ELF-1 (cell line): ENCODE measurements around the gene RACK1.
"Not testable (repeated sequence)": the region's sequence is repeated elsewhere in the genome, so short reads cannot be mapped to it uniquely, and the experiment has no call there.

Experiments
- DNase-seq: peaks from one replicate; pipeline ENCODE4 v3.0.0-alpha.2; 2016; ENCODE audit warnings: low read depth, low spot score

Gene RACK1

DNA sequence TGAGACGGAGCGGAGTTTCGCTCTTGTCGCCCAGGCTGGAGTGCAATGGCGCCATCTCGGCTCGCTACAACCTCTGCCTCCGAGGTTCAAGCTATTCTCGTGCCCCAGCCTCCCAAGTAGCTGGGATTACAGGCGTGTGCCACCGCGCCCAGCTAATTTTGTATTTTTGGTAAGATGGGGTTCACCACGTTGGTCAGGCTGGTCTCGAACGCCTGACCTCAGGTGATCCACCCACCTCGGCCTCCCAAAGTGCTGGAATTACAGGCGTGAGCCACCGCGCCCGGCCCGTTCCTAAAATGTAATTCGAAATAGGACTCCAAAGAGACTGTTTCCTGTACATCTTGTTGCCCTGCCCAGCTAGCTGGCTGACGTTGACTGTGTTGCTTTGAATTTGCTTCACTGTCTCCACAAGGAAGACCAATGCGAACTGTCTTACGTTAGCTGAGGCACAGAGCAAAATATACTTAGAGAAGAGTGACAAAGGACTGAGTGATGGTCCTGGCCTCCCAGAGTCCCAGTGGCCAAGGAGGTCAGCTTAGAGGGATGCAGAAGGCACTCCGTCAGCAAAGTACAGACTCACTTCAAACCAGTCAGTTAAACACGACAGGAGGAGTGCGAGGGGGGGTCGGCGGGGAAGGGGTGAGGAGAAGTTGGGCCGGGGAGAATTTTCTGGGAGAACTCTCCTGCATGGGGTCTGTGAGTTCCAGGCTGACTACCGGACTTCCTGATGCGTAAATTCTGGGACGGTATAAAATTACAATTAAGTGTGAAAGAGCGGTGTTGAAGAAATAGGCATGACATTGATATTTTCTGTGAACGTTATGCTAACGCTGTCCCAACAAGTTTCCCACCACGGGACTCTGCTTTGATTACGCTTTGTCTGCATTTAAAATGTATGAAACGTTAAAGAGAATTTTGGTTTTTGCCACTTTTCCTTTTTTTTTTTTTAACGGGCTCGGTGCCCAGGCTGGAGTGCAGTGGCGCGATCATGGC is 27.4 kb downstream of the RACK1 start:
- peak; percentile 58 for DNase-seq

DNA sequence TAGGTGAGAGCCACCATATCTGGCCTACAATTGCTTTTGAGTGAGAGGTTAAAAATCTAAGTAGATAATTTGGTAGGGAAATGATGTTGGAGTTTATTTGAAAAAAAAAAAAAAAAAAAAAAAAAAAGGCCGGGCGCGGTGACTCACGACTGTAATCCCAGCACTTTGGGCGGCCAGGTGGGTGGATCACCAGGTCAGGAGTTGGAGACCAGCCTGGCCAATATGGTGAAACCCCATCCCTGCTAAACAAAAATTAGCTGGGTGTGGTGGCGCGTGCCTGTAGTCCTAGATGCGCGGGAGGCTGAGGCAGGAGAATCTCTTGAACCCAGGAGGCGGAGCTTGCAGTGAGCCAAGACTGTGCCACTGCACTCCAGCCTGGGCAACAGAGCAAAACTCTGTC is 29.5 kb downstream of the RACK1 start:
- not testable (repeated sequence) for DNase-seq

DNA sequence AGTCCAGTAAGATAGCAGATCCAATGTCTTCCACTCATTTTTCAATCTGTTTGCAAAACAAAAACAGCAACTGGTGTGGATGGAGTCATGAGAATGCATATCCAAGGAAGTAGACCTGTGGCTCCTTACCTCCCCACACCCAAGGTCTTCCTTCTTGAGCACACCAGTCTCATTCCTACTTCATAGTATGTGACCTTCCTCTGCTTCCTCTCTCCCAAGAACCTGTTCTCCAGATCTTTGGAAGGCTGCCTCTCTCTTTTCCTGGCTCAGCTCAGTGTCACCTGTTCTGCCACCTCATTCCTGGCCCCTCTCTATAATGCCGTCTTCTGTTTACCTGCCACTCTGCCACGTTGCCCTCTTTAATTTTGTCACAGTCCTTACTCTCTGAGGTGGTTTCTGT is 30.8 kb downstream of the RACK1 start:
- no peak for DNase-seq

DNA sequence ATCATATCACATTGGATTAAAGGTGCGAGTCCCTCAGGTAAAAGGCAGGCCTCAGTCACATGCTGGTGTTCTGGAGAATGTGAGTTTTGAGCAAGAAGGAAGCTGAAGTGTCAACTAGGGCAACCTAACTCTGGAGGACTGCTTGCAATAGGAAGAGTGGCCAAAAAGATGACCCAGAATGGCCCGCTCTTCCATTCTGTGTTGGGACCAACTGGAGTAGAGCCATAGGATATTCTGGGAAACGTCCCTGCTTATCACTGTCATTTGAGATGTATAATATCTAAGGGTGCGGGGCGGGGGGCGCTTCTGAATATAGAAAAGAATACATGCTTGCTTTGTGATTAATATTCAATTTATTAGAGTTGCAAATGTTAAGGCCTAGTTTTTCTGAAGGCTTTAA is 31.6 kb downstream of the RACK1 start:
- no peak for DNase-seq

DNA sequence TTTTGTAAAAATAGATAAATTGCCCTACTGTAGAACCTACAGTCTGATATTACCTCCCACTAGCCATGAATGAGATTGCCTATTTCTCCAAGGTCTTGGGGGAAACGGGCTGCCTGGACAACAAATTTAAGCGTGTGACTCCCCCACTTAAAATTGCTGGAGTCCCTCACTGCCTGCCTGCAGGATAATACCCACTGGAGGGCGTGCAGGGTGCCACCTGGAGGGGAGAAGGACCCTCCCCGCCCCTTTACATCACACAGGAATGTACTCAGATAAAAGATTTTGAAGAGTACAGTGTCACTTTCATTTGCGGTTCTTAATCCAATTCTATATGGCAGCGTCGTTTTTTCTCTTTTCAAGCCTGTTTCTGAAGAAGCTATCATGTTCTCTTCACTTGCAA is 32.5 kb downstream of the RACK1 start:
- no peak for DNase-seq

DNA sequence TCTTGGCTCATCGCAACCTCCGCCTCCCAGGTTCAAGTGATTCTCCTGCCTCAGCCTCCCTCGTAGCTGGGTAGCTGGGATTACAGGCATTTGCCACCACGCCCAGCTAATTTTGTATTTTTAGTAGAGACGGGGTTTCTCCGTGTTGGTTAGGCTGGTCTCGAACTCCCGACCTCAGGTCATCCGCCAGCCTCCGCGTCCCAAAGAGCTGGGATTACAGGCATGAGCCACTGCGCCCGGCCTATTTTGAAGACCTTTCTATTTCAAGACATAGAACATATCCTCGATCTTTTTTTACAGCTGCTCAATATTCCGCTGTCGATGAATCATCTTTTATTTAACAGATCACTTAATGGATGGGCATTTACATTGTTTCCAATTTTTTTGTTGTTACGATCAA is 33.0 kb downstream of the RACK1 start:
- peak; percentile 31 for DNase-seq

DNA sequence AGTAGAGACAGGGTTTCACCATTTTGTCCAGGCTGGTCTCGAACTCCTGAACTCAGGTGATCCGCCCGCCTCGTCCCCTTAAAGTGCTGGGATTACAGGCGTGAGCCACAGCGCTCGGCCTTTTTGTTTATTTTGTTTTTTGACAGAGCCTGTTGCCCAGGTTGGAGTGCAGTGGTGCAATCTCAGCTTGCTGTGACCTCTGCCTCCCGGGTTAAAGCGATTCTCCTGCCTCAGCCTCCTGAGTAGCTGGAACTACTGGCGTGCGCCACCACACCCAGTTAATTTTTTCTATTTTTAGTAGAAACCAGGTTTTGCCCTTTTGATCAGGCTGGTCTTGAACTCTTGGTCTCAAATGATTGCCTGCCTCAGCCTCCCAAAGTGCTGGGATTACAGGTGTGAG is 33.6 kb downstream of the RACK1 start:
- not testable (repeated sequence) for DNase-seq

DNA sequence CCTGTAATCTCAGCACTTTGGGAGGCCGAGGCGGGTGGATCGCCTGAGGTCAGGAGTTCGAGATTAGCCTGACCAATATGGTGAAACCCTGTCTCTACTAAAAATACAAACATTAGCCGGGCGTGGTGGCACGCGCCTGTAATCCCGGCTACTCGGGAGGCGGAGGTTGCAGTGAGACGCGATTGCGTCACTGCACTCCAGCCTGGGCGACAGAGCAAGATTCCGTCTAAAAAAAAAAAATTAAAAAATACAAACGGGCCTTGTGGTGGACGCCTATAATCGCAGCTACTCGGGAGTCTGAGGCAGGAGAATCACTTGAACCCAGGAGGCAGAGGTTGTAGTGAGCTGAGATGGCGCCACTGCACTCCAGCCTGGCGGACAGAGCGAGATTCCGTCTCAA is 34.7 kb downstream of the RACK1 start:
- DNase-seq: not testable (repeated sequence)

DNA sequence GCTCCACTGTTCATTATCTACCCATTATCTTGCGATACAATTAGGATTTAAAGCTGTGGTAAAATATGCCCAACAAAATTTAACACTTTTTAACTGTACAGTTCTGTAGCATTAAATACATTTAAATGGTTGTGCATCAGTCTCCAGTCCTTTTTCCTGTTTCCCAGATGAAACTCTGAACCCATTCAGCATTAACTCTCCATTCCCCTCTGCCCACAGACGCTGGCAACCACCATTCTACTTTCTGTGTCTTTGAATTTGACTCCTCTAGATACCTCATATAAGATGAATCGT is 35.8 kb downstream of the RACK1 start:
- DNase-seq: no peak

DNA sequence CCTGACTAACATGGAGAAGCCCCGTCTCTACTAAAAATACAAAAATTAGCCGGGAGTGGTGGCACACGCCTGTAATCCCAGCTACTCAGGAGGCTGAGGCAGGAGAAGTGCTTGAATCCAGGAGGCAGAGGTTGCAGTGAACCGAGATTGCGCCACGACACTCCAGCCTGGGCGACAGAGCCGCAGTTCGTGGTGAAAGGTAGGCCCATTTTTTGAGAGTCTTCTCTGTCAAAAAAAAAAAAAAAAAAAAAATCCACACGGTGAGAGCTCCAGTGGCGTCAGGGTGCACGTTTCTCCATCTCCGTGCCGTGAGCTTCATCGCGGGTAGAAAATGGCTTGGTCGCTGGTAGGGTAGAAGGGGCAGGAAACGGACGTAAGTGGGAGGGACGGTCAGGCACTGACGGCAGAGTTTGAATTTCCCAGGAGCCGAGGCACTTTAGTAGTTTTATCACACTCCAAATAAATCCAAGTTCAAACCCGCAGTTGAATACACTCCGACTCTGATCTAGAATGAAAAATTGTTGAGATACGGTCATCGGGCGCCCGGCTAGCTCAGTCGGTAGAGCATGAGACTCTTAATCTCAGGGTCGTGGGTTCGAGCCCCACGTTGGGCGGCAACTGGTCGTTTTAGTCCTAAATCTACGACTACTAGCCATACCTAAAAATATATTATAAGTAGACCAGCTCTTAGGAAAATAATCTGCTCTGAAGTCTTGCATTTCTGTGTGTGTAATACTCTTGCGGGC is 36.3 kb downstream of the RACK1 start:
- peak; percentile 93 for DNase-seq

DNA sequence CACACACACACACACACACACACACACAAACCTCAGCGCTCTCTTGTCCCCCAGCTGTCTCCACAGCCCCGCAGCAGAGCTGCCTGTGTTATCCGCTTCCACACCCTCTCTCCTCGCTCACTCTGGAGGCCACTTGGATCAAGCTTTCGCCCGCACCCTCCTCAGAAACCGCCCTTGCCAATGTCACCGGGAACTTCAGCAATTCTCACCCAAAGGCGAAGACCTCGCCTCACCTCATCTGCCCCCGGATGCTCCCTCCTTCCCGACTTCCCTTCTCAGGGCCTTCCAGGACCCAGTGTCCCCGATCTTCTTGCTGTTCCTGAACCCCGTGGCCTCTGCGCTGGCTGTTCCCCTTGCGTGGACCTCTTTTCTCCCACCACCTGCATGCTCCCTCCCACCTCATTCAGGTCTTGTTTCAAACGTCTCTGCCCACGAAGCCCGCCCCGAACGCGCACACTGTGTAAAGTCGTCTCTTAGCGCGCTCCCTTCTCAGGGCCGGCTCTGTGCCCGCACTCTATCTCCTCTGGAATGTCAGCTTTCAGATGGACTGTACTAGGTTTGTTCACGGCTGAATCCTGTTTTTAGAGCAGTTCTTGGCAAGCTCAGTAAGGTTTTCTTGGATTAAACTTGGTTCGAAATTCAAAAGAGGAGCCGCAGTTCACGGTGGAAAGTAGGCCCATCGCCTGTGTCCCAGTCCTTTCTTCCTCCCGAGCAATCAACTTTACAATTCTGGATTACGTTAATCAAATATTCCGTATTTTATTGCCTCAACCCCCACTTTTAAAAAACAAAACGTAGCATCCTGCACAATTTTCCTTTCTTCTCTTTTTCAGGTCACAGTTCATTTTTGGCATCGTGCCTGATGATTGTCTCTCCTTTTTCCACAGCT is 37.7 kb downstream of the RACK1 start:
- DNase-seq: peak; percentile 36

DNA sequence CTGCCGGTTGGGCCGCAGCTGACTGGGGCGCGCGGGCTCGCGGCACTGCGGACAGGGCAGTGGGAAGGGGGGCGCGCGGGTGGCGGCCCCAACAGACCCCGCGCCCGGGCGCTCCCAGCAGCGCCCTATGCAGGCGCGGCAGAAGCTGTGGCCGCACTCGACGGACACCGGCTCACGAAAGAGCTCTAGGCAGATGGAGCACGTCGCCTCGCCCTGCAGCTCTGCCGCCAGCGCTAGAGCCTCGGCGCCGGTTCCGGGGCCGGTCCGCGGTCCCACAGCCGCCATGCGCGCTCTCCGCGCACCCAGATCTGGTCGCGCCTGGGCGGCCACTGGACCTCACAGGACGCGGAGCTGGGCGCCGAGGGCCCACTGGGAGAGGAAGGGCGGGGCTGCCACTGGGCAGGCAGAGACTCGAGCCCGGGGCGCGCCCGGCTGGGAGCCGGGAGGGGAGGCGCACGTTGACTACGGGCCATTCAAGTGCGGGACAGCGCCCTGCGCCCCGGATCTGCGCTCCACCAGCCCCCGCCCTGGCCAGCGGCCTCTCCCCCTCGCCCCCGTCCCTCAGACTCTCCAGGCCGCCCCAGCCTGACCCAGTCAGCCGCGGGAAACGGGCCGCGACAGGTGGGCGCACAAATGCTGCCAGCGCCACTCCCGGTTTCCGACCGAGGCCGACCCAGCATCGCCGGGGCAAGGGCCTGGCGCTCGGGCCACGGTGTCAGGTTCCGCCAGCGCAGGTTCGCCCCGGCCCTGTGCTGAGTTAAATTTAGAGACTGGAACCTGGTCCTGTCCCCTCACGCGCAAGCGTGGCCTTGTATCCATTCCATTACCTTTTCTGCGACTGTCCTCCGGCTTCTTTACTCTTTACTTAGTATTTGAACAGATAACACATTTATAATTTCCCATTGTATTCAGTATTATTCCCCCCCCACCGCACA is 38.6 kb downstream of the RACK1 start, which contains the start of gene TRIM7:
TSS of gene TRIM7 (minus strand) at position 371 of the 935 bp plus-strand sequence. CDS start at position 285, 86 bp downstream.
- peak; percentile 43 for DNase-seq

DNA sequence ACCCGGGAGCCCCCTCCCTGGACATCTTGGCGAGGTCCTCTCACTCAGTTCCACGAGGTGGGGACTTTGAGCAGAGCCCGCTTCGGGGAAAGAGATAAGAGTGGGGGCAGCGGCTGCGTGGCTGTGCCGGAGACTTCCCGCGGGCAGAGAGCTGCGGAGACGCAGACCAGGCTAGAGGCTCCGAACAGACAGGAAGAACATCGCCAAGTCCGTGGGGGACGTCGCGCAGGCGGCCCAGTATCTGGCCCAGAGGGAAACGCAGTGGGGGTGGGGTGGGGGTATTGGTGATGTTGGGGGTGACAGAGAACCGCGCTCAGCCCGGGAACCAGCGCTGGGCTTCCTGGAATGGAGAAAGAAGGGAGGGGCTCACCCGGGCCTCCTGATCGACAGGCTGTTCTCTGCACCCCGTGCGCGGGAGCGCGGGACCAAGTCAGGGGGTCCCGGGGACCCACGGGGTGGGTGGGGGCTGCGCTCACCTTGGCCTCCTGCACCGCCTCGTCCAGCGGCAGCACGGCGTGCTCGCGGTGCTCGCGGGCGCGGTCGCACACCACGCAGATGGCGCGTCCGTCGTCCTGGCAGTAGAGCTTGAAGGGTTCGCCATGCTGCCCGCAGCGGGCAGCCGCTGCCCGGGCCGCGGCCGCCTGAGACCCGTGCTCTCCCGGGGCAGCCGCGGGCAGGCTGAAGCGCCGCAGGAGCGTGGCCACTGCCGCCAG is 39.4 kb downstream of the RACK1 start:
- DNase-seq: no peak

DNA sequence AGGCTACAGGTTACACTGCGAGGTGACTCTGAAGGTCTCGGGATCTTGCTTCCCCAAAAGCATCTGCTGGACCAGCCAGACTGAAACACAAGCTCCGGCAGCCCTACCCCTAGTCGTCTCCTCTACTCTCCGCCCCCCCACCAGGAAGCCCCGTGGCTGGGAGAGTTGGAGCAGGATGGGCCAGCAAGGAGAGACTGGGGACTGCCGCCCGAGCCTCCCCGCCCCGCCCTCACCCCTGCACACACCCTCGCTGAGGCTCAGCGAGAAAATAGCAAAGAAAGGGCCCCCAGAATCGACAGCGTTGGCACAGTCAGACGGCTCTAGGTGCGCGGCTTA is 40.0 kb downstream of the RACK1 start:
- DNase-seq: peak; percentile 29

DNA sequence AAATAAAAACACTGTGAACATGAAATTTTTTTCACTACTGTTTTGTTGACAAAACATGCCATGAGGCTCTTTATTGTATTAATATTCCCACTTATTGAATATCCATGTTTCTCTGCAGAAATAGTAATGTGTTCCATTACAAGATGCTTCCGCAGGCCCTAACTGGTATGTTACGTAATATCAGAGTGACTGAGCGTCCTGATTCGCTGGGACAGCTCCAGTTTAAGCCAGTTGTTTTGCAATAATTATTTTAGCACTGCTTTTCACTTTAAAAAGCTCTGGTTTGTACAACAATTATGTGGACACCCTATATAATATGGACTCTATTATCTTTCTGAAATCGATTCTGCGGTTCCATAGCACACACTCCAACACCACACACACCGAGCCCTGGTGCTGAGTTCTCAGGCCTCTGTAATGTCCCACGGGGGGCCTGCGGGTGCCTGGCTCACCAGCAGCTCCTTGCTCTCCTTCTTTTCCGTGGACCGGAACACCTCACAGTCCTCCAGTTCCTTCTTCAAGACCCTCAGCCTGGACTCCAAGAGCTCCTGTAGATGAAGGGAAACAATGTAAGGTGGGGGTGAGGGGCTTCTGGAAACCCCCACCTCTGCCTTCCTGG is 40.5 kb downstream of the RACK1 start:
- DNase-seq: no peak

DNA sequence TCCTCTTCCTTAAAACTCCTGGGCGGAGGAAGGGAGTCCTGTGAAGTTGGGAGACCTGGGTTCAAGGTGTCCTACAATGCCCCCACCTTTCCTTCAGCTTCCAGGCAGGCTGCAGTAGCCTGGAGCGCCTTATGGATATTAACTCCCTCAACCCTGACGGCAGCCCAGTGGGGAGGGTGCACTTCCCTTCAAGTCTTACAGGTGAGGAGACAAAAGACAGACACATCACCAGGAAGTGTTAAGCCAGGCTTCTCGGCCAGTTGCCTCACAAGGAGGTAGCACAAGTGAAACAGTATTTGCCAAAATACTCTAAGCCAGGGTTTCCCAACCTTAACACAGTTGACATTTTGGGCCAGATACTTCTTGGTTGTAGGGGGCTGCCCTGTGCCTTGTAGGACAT is 42.9 kb downstream of the RACK1 start:
- peak; percentile 30 for DNase-seq

DNA sequence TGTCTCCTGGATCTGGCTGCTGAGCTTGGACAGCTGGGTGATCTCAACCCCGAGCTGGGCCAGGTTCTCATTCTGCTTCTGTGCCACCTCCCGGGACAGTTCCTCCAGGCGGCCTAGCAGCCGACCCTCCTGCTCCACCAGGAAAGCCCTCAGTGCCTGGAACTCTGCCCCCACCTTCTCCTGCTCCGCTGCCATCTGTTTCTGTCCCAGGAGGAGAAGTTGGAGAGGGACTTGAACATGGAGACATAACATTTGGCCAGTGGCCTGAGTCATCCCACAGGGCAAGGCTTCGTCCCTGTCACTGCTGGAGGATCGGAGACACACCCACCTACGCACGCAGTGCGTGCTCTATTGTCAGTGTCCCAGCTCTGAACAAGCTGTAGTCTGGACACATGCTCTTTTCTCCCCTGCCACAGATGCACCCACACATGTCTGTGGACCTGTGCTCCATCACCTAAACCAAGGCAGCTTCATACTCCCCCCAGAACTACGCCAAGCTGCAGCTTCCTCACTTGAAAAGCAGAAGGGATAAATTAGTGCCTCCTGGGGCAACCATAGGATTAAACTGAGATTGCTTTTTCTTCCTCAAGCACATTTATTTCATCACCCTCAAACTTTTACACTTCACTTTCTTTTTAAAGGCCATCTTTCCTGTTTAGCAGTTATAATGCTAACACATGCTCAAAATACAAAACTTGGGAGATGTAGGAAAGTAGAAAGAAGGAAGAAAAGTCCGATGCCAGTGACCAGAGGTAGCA is 43.6 kb downstream of the RACK1 start:
- no peak for DNase-seq

DNA sequence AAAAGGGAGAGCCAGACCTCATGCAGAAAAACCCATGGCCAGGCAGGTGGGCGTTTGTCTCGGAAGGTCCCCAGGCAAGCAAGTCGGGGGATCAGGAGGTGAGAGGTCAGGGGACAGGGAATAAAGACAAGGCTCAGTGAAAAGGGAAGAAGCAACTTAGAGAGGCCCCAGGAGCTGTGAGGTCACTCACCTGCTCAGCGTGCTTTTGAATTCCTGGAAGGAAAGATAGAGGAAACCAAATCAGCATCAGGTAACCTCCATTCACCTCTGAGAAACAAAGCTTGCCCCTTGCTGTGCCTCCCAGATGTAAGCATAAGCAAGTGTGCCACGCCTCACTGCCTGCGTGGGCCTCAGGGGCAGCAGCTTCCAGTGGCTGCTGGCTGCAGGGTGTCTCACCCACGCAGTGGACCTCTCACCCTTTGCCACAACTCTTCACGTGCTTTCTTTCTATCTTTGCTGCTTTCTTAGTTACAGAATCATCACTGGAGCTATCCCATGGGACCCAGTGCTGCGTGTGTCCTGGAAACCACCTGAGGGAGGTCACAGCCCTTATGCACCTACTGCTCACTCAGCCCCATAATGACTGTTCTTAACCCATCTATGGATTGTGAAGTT is 44.7 kb downstream of the RACK1 start:
- no peak for DNase-seq
